Common myeloid progenitor, CD34-positive (primary cell): ENCODE results near the gene MREG.
"Not testable (repeated sequence)": the region's sequence is repeated elsewhere in the genome, so short reads cannot be mapped to it uniquely, and the experiment has no call there.

Experiments
- CTCF ChIA-PET: fragments of 350-600 bp; sonication (Branson Sonifier 250); formaldehyde crosslinking; loops from one replicate; lab custom pipeline; 2021; ENCODE audit warnings: antibody characterized with exemption; lab: Charles Lee
- POLR2A ChIA-PET: fragments of 350-600 bp; sonication (Branson Sonifier 250); formaldehyde crosslinking; loops from one replicate; lab custom pipeline; 2021; ENCODE audit warnings: antibody characterized with exemption; lab: Charles Lee
- DNase-seq, 3 donors: peaks; one replicate each; pipeline versions ENCODE4 v3.0.0 to v3.0.0-alpha.2; 2013
- H3K27ac ChIP-seq, 2 experiments: 1 replicate in 1 of 2; 2 replicates in 1 of 2; pipeline ENCODE4 v1.7.0; 2013; ENCODE audit warnings: inconsistent platforms in 2 of 2, low read length in 2 of 2, mild to moderate bottlenecking in 2 of 2, low read depth in 1 of 2, moderate library complexity in 1 of 2; ENCODE audit not compliant: severe bottlenecking in 2 of 2, insufficient read depth in 1 of 2, poor library complexity in 1 of 2
- H3K27me3 ChIP-seq, 5 experiments: replicated peaks in 2 of 5; 1 replicate in 3 of 5; 2 replicates in 2 of 5; pipeline versions ENCODE4 v1.6.1 to v1.7.0; 2013; ENCODE audit warnings: low read length in 4 of 5, mild to moderate bottlenecking in 2 of 5, moderate library complexity in 2 of 5, inconsistent platforms in 1 of 5; ENCODE audit not compliant: insufficient read depth in 5 of 5, control insufficient read depth in 4 of 5
- H3K36me3 ChIP-seq, 4 experiments: 1 replicate in 2 of 4; 2 replicates in 2 of 4; pipeline versions ENCODE4 v1.6.1 to v1.7.0; 2013; ENCODE audit warnings: low read length in 3 of 4, control low read depth in 1 of 4, mild to moderate bottlenecking in 1 of 4; ENCODE audit not compliant: control insufficient read depth in 4 of 4, insufficient read depth in 4 of 4
- H3K4me1 ChIP-seq, 4 experiments: 1 replicate in 3 of 4; 2 replicates in 1 of 4; pipeline versions ENCODE4 v1.6.1 to v1.7.1; 2013; ENCODE audit warnings: low read length in 3 of 4, mild to moderate bottlenecking in 3 of 4, control low read depth in 1 of 4, inconsistent platforms in 1 of 4, moderate library complexity in 1 of 4; ENCODE audit not compliant: control insufficient read depth in 4 of 4, insufficient read depth in 4 of 4; ENCODE audit errors: control extremely low read depth in 1 of 4
- H3K4me3 ChIP-seq, 7 experiments: 1 replicate in 4 of 7; 2 replicates in 3 of 7; pipeline versions ENCODE4 v1.5.1 to v1.7.0; 2013; ENCODE audit warnings: mild to moderate bottlenecking in 7 of 7, low read length in 6 of 7, moderate library complexity in 6 of 7, inconsistent platforms in 2 of 7, low read depth in 2 of 7, control low read depth in 1 of 7; ENCODE audit not compliant: insufficient read depth in 4 of 7, control insufficient read depth in 1 of 7; ENCODE audit errors: extremely low read depth in 1 of 7
- H3K9me3 ChIP-seq, 5 experiments: 1 replicate in 4 of 5; 2 replicates in 1 of 5; pipeline versions ENCODE4 v1.6.1 to v1.7.1; 2013; ENCODE audit warnings: low read length in 4 of 5, mild to moderate bottlenecking in 2 of 5, inconsistent platforms in 1 of 5, low read depth in 1 of 5, moderate library complexity in 1 of 5; ENCODE audit not compliant: control insufficient read depth in 4 of 5, insufficient read depth in 2 of 5; ENCODE audit errors: control extremely low read depth in 1 of 5
- WGBS: methylation state at CpG from one replicate; pipeline ENCODE4 v1.1.5; 2013; ENCODE audit not compliant: insufficient coverage; 5-methylcytosine and 5-hydroxymethylcytosine counted together

Gene MREG

GRCh38 chr2:216014986-216015385 lies 1.6 kb upstream of the MREG start:
- Histone ChIP-seq H3K4me1 (peaks cover 20 to 51% (median 38%) of the 10 kb centered on the region in 4 experiments), H3K27me3 (no peaks in the 10 kb centered on the region), H3K27ac (peak overlapping the region in 1 of 2 experiments; percentile 59), H3K9me3 (no peaks in the 10 kb centered on the region), H3K4me3 (no peak overlapping the region), H3K36me3 (no peaks in the 10 kb centered on the region)
- ChIA-PET POLR2A (no interaction called here), CTCF (interaction anchor here (0.9 to 12.8 kb wide), 7 partner anchors 18 to 109 kb away, joined by 3 to 184 read pairs (median 6); no protein-coding TSS in a partner anchor)
- DNase-seq: no peak
- 88% methylated on average over 22 of the region's 23 CpGs for WGBS

- Histone ChIP-seq H3K27ac (peak overlapping the region in 1 of 2 experiments; percentile 79), H3K27me3 (no peaks in the 10 kb centered on the region), H3K4me1 (peaks cover 20 to 51% (median 40%) of the 10 kb centered on the region in 4 experiments), H3K9me3 (no peaks in the 10 kb centered on the region), H3K36me3 (no peaks in the 10 kb centered on the region), H3K4me3 (peak overlapping the region in 2 of 7 experiments; percentile 28 to 89)
- WGBS: 95% methylated on average over 8 of the region's 8 CpGs
- CTCF ChIA-PET: interaction anchor here (0.6 to 3.4 kb wide), 8 partner anchors 9 to 63 kb away, joined by 3 to 12 read pairs (median 4); no protein-coding TSS in a partner anchor
- DNase-seq: no peak
- POLR2A ChIA-PET: no interaction called here
Observed at GRCh38 chr2:216014006-216014405, 655 bp upstream of the MREG start.

- POLR2A ChIA-PET: no interaction called here
- peak overlapping the region; percentile 61 to 79 for H3K27ac ChIP-seq
- 5% methylated on average over 6 of the region's 6 CpGs for WGBS
Observed at GRCh38 chr2:216012830-216013079, 596 bp downstream of the MREG start.

GRCh38 chr2:216012133-216012829 lies 1.1 kb downstream of the MREG start:
- peaks cover 20 to 55% (median 45%) of the 10 kb centered on the region in 4 experiments for H3K4me1 ChIP-seq
- no peak for DNase-seq
- no peaks in the 10 kb centered on the region for H3K9me3 ChIP-seq
- H3K36me3 ChIP-seq: no peaks in the 10 kb centered on the region
- WGBS: 36% methylated on average over 4 of the region's 6 CpGs
- H3K4me3 ChIP-seq: peak overlapping the region in 6 of 7 experiments; percentile 79 to 94 (median 86)
- H3K27me3 ChIP-seq: no peaks in the 10 kb centered on the region
- peak overlapping the region; percentile 61 to 79 for H3K27ac ChIP-seq
- ChIA-PET POLR2A (no interaction called here), CTCF (interaction anchor here (1.5 to 2.7 kb wide), 4 partner anchors 10 to 62 kb away, joined by 6 to 15 read pairs (median 11); no protein-coding TSS in a partner anchor)

More at GRCh38 chr2:216012830-216013079, 596 bp downstream of the MREG start:
- CTCF ChIA-PET: interaction anchor here (1.5 to 2.7 kb wide), 3 partner anchors 10 to 28 kb away, joined by 6 to 15 read pairs (median 7); no protein-coding TSS in a partner anchor
- no peaks in the 10 kb centered on the region for H3K27me3 ChIP-seq
- H3K4me3 ChIP-seq: peak overlapping the region; percentile 79 to 94 (median 88)
- no peak for DNase-seq
- no peaks in the 10 kb centered on the region for H3K36me3 ChIP-seq
- H3K9me3 ChIP-seq: no peaks in the 10 kb centered on the region
- peaks cover 20 to 56% (median 44%) of the 10 kb centered on the region in 4 experiments for H3K4me1 ChIP-seq

GRCh38 chr2:216009215-216009614 lies 4.1 kb downstream of the MREG start:
- H3K27me3 ChIP-seq, H3K9me3 ChIP-seq, H3K4me3 ChIP-seq, H3K27ac ChIP-seq, H3K36me3 ChIP-seq, DNase-seq: not testable (repeated sequence)
- ChIA-PET POLR2A (interaction anchor here (0.6 kb wide), 1 partner anchor 45 kb away, joined by 3 read pairs; no protein-coding TSS in a partner anchor), CTCF (interaction anchor here (3.8 kb wide), 1 partner anchor 59 kb away, joined by 15 read pairs; no protein-coding TSS in a partner anchor)
- WGBS: 100% methylated on average over 2 of the region's 2 CpGs
- peaks cover 23 to 60% (median 56%) of the 10 kb centered on the region in 4 experiments for H3K4me1 ChIP-seq

- H3K4me1 ChIP-seq: peaks cover 25 to 64% (median 57%) of the 10 kb centered on the region in 4 experiments
- no peaks in the 10 kb centered on the region for H3K36me3 ChIP-seq
- no peaks in the 10 kb centered on the region for H3K9me3 ChIP-seq
- H3K27me3 ChIP-seq: no peaks in the 10 kb centered on the region
- WGBS: 100% methylated on average over 1 of the region's 3 CpGs
- POLR2A ChIA-PET: no interaction called here
- H3K4me3 ChIP-seq: no peak overlapping the region
- CTCF ChIA-PET: interaction anchor here (0.5 to 3.8 kb wide), 4 partner anchors 9 to 545 kb away, joined by 3 to 15 read pairs (median 4); no protein-coding TSS in a partner anchor
- no peak for DNase-seq
- no peak overlapping the region for H3K27ac ChIP-seq
Observed at GRCh38 chr2:216008387-216008786, 5.0 kb downstream of the MREG start.
